ENCODE data around the gene PLEKHG7.

DNA sequence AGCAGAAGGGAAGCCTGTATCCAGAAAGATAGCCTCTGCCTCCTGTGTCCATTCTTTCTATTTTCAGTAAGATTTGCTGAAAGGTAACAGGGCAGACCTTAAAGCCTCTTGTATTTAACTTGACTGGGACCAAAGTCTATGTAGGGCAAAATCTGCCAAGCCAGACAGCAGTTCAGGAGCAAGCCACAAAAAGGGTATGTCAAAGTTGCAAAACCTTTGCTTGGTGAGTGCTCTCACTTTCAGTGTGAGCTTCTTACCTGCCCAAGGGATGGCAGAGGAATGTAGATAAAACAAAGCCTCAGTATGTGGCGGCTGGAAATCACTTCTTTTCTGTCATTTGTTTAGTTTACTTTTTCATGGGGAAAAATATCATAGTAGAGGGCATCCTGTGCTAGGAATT lies 63.1 kb downstream of the PLEKHG7 start:
- no peak for TF ChIP-seq CTCF (IDR thresholded peaks at IDR 0.05; ENCODE audit: borderline replicate concordance, extremely low read depth, low read length, poor library complexity, severe bottlenecking)
- no peak for TF ChIP-seq EZH2 (IDR thresholded peaks at IDR 0.05; ENCODE audit: borderline replicate concordance, low read depth, low read length, severe bottlenecking)
